ENCODE results near the gene PNPLA5. TPM values are rescaled to one million over a fixed set of nuclear protein-coding genes. Genes with fewer than 3 reads are reported as not detected.

PNPLA5 gene
- total and polyA plus RNA-seq, 4 donors: not detected

DNA sequence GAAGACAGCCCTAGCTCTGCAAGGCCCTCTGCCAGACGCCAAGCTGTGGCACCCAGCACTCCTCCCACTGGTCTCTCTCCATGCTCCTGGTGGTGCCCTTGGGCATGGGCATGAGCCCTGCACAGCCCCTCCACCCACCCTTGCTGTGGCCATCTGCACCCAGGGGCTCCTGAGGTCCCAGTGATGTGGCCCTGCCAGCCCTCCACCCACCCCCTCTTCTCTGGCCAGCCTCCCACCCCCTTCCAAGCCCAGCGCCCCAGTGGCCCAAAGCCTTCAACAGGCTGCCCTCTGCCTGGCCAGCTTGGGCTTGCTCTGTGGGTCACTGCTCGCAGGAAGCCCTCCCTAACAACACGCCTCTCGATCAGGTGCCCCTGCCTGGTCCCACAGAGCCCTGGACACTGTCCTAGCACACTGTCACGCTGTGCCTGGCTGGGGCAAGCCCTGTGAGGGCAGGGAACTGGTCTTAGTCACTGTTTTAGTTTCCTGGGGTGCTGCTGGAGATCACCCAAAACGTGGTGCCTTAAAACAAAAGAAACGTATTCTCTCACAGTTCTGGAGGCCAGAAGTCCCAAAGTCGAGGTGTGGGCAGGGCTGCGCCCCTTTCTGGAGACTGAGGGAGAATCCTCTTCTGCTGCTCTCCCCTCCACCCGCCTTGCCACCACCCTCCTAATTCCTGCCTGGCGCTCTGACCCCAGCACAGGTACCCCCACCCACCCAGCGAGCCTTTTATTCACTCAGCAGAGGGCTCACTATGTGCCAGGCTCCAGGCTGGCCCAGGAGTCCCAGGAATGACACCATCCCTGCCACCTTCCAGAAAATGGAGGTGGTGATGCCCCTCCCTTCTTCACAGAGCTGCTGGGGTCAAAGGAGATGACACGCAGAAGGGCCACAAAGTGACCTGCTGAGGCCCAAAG is 44.2 kb downstream of the PNPLA5 start:
- TF ChIP-seq, protein P1, sequence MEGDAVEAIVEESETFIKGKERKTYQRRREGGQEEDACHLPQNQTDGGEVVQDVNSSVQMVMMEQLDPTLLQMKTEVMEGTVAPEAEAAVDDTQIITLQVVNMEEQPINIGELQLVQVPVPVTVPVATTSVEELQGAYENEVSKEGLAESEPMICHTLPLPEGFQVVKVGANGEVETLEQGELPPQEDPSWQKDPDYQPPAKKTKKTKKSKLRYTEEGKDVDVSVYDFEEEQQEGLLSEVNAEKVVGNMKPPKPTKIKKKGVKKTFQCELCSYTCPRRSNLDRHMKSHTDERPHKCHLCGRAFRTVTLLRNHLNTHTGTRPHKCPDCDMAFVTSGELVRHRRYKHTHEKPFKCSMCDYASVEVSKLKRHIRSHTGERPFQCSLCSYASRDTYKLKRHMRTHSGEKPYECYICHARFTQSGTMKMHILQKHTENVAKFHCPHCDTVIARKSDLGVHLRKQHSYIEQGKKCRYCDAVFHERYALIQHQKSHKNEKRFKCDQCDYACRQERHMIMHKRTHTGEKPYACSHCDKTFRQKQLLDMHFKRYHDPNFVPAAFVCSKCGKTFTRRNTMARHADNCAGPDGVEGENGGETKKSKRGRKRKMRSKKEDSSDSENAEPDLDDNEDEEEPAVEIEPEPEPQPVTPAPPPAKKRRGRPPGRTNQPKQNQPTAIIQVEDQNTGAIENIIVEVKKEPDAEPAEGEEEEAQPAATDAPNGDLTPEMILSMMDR (IDR thresholded peaks at IDR 0.05; ENCODE audit: control extremely low read depth, extremely low read depth): no peak
- ATAC-seq (ENCODE audit: insufficient read depth, low FRiP score): no peak
- DNase-seq: no peak
- Histone ChIP-seq H3K36me3 (ENCODE audit: control insufficient read depth in 4 of 4, insufficient read depth in 4 of 4, low read length in 4 of 4) (no peaks in the 10 kb centered on the region), H3K4me3 (no peak overlapping the region), H3K9me3 (ENCODE audit: control insufficient read depth in 4 of 4, insufficient read depth in 3 of 4, low read length in 3 of 4) (peaks cover 0 to 2% (median 0%) of the 10 kb centered on the region in 4 donors), H3K27me3 (ENCODE audit: control insufficient read depth in 3 of 3, insufficient read depth in 3 of 3, low read length in 2 of 3) (no peaks in the 10 kb centered on the region), H3K9ac (ENCODE audit: insufficient read depth in 1 of 2, low read length in 2 of 2) (no peak overlapping the region), H3K27ac (ENCODE audit: low read depth in 1 of 2, low read length in 1 of 2) (no peak overlapping the region), H3K4me1 (ENCODE audit: control insufficient read depth in 5 of 5, insufficient read depth in 5 of 5, low read length in 5 of 5) (no peaks in the 10 kb centered on the region)
- 79 to 89% methylated on average over 14 of the region's 14 CpGs for WGBS, 2 donors

DNA sequence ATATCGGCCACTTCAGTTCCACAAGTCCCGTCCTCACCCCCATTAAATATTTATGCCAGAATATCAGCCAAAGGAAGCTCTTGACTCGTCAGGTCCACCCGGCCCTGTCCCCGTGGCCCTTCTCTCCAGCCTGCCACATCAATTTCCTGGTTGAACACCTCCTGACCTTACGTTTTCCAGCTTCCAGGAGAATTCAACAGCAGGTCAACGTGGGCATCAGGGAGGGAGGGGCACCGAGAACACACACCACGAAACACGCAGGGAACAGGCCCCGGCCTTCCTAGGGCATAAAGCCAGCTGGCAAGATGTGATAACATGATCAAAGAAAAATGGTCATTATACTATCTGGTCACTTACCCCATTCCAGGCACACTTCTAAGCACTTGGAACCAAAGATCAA is 44.8 kb downstream of the PNPLA5 start:
- Histone ChIP-seq H3K9ac (ENCODE audit: insufficient read depth in 1 of 2, low read length in 2 of 2) (no peak overlapping the region), H3K4me1 (ENCODE audit: control insufficient read depth in 5 of 5, insufficient read depth in 5 of 5, low read length in 5 of 5) (no peaks in the 10 kb centered on the region), H3K27me3 (ENCODE audit: control insufficient read depth in 3 of 3, insufficient read depth in 3 of 3, low read length in 2 of 3) (no peaks in the 10 kb centered on the region), H3K9me3 (ENCODE audit: control insufficient read depth in 4 of 4, insufficient read depth in 3 of 4, low read length in 3 of 4) (peaks cover 0 to 2% (median 0%) of the 10 kb centered on the region in 4 donors), H3K27ac (ENCODE audit: low read depth in 1 of 2, low read length in 1 of 2) (no peak overlapping the region), H3K4me3 (no peak overlapping the region), H3K36me3 (ENCODE audit: control insufficient read depth in 4 of 4, insufficient read depth in 4 of 4, low read length in 4 of 4) (no peaks in the 10 kb centered on the region)
- no peak for DNase-seq
- WGBS, 2 donors: 62 to 78% methylated on average over 11 of the region's 11 CpGs
- TF ChIP-seq, protein P1 (IDR thresholded peaks at IDR 0.05; ENCODE audit: control extremely low read depth, extremely low read depth): no peak
- ATAC-seq (ENCODE audit: insufficient read depth, low FRiP score): no peak

DNA sequence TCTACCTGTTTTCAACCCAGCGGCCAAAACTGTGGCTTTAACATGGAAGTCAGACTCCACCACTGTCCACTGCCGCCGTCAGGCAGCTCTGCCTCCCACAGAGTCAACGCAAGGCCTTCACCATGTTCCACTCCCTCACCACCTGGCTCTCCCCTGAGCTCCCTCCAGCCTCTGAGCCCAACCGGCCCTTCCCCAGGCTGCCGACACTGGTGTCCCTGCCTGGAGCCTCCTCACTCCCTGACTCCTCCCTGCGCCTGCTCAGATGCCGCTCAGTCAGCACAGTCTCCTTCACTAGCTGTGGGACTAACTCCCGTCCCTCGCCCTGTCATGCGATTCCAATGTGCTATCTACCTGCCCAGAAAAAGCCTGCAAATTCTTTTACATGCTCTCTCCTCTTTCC is 45.8 kb downstream of the PNPLA5 start:
- Histone ChIP-seq H3K27ac (ENCODE audit: low read depth in 1 of 2, low read length in 1 of 2) (no peak overlapping the region), H3K4me1 (ENCODE audit: control insufficient read depth in 5 of 5, insufficient read depth in 5 of 5, low read length in 5 of 5) (no peaks in the 10 kb centered on the region), H3K4me3 (no peak overlapping the region), H3K36me3 (ENCODE audit: control insufficient read depth in 4 of 4, insufficient read depth in 4 of 4, low read length in 4 of 4) (no peaks in the 10 kb centered on the region), H3K27me3 (ENCODE audit: control insufficient read depth in 3 of 3, insufficient read depth in 3 of 3, low read length in 2 of 3) (no peaks in the 10 kb centered on the region), H3K9ac (ENCODE audit: insufficient read depth in 1 of 2, low read length in 2 of 2) (no peak overlapping the region), H3K9me3 (ENCODE audit: control insufficient read depth in 4 of 4, insufficient read depth in 3 of 4, low read length in 3 of 4) (peaks cover 0 to 2% (median 0%) of the 10 kb centered on the region in 4 donors)
- TF ChIP-seq, protein P1 (IDR thresholded peaks at IDR 0.05; ENCODE audit: control extremely low read depth, extremely low read depth): no peak
- 81 to 89% methylated on average over 11 of the region's 11 CpGs for WGBS, 2 donors
- ATAC-seq (ENCODE audit: insufficient read depth, low FRiP score) (no peak), DNase-seq (no peak)
